MM.1S (cell line): ENCODE results near the gene PTPRH.

Source experiments
- EZH2phosphoT487 ChIP-seq: fragments of 300-600 bp; sonication (generic); IDR thresholded peaks from 2 replicates; pipeline ENCODE4 v1.6.1; 2018; ENCODE audit warnings: antibody characterized with exemption, low read length
- TF ChIP-seq, protein P1 (sequence below): fragments of 300-600 bp; sonication (generic); IDR thresholded peaks from 2 replicates; pipeline ENCODE4 v1.5.1; 2016; ENCODE audit warnings: antibody characterized with exemption, low read length, mixed read lengths

DNA sequence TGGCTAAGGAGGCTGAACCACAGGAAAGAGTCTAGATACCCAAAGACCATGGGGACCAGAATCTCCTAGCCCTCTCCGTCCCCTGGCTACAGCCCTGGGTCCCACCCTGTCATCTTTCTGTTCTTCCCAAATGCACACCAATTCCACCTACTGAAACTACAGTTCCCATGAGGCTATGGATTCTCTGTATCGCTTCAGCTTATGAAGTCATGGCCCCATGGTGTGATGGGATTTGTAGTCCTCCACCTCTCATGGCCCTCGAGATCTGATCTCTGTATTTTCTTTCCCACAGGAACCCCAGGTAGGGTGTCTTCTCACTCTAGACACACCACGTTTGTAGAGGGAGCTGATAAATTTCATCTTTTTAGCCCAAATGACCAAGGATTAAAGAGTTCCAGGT lies 11.8 kb downstream of the PTPRH start:
- TF ChIP-seq, protein P1, sequence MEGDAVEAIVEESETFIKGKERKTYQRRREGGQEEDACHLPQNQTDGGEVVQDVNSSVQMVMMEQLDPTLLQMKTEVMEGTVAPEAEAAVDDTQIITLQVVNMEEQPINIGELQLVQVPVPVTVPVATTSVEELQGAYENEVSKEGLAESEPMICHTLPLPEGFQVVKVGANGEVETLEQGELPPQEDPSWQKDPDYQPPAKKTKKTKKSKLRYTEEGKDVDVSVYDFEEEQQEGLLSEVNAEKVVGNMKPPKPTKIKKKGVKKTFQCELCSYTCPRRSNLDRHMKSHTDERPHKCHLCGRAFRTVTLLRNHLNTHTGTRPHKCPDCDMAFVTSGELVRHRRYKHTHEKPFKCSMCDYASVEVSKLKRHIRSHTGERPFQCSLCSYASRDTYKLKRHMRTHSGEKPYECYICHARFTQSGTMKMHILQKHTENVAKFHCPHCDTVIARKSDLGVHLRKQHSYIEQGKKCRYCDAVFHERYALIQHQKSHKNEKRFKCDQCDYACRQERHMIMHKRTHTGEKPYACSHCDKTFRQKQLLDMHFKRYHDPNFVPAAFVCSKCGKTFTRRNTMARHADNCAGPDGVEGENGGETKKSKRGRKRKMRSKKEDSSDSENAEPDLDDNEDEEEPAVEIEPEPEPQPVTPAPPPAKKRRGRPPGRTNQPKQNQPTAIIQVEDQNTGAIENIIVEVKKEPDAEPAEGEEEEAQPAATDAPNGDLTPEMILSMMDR, result no peak
- TF ChIP-seq EZH2phosphoT487, result no peak
